ENCODE data around the gene MATK.

The MATK gene

DNA sequence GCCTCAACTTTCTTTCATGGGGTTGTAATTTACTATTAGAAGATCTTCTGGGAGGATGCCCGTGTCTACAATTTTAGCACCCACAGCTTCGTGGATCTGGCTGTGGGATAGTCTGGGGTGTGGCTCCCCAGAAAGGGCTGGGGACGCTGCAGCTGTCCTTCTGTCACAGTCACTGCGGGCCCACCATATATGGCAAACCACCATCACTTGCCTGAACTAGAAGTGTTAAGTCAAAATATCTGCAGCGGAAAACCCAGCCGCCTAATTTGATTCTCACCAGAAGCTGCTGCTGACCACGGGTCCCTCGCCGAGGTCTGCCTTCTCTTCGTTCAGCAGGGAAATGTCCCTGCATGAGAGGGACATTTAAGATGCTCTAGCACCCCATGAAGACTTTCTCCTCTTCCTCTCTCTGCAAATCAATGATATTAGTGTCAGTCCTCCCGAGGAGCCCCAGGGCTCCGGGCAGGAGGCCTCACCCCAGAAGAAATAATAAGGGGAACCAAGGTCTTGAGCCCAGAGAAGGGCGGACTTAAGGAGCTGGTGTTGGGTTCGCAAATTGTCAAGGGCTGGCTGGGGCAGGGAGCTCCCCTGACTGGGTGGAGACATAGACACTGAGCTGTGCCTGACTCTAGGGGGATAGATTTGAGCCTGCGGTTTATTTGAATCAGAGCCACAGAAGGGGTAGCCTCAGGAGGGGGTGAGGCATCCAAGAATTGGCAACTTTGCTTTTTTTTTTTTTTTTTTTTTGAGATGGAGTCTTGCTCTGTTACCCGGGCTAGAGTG is 3.0 kb upstream of the MATK start:
- DNase-seq (ENCODE audit: low read depth): no peak

DNA sequence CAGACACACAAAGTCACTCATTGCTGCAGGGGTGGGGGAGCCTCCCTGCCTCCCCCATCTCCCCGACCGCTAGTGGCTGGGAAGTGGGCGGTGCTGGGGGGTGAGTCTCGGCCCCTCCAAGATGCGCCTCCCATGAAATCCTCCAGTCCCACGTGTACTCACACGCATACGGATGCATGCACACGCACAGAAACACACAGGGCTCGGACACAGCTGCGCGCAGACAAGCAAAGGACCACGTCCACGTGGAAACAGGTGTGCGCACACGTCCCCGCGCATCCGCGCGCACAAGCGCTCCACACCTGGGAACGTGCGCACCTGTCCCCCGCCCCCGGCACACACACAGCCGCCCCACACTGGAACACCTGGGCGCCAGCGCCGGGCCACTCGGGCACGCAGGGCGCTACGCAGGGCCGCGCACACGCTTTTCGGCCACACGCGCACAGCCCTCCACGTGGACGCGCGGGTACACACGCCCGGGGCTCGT is 687 bp downstream of the MATK start:
- no peak for DNase-seq (ENCODE audit: low read depth)

DNA sequence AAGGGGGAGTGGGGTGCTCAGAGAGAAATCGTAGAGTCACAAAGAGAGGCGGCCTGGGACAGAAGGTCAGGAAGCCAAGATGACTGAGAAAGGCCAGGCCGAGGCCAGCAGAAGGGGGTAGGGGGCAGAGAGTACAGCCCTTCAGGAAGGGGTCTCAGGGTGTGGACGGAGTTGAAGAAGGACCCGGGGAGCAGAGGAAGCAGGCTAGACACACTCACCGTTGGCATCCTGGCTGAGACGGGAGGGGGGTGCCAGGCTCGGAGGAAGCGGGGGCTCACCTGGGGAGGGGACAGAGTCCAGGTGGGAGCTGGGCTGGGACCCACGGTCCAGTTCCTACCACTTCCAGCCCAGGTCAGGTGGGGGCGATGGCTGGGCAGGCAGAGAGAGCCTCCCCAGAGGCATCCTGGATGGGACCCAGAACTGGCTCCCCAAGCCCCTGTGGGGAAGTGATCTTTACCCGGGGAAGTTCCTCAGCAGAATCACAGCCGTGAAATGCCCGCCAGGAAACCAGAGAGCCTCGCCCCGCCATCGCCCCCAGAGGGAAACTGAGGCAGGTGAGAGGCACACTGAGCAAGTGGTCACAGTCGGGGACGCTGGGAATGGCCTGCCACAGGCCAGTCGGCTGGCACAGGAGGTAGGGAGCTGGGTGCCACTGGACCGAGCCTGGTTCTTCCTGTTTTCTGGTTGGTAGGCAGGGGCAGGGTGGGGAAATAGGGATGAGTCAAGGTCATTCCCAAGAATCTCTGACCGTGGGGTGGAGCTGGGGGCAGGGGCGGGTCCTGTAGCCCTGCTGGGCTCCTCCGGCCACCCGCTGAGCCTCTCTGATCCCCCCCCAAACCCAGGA is 1.4 kb downstream of the MATK start:
- no peak for DNase-seq (ENCODE audit: low read depth)

DNA sequence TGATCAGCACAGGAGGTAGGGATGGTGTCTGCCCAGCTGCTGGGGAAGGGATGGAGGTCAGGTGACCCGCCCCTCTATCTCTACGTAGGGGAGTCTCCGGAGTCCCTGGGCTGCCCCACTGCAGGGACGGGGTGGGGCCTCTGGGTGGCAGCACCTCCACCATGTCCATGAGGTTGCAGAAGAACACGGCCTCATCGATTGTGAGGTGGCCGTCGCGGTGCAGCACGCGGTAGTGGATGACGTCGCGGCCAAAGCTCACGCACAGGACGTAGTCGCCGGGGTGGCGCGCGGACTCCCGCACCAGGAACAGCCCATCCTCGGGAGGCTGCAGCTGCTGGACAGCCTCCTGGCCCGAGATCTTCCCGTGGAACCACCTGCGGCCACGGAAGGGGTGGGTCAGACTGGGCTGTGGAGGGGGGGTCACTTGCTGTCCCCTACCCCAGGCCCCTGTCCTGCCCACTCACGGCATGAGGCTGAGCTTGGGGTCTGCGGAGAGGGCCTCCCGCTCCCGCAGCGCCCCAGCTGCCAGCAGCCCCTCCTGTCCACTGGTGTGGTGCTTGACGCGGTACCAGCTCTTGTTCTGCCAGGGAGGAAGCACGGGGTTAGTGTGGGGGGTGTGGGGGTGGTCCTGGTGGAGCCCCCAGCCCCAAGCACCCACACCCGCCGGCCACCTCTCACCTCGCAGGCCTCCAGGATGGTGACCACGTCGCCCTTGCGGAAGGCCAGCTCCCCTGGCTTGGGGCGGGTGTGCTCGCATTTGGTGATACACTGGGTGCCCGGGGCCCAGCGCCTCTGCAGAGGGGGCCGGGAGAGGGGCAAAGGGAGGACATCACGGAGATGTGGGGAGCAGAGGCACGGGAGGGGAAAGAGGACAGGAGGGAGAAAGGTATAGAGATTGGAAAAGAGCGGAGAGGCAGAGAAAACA is 2.3 kb downstream of the MATK start:
- no peak for DNase-seq (ENCODE audit: low read depth)

DNA sequence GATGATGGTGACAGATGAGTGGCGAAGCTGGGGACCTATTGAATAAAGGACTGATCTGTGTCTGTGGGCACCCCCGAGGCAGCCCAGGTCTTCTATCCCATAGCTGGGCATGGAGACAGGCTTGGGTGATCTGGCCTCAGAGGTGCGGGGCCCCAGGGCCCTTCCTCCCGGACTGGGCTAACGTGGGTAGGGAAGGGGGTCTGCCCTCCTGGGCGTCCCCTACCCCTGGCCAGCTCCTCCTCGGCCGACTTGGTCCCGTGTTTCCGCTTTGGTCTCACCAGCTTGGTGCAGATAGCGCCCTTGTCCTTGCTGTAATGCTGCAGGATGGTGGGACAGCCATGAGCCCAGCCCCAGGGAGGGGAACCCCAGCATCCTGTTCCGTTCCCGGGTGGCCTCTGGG is 3.3 kb downstream of the MATK start:
- no peak for DNase-seq (ENCODE audit: low read depth)

DNA sequence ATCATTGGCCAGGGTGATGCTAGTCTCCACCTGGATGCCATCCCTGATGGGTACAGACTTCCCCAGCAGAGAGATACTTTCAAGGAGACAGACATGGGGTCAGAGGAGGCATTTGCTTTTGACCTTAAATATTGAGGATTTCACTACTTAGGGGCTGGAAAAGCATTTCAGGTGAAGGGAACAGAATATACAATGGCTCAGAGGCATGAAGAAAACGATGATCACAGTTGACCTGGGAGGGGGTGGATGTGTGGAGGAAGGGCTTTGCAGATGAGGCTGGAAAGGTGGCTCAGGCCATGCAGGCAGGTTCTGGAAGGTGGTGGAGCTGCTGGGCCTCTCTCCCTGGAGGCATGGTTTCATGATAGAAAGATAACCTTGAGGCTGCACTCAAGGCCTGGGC is 3.9 kb downstream of the MATK start:
- no peak for DNase-seq (ENCODE audit: low read depth)

DNA sequence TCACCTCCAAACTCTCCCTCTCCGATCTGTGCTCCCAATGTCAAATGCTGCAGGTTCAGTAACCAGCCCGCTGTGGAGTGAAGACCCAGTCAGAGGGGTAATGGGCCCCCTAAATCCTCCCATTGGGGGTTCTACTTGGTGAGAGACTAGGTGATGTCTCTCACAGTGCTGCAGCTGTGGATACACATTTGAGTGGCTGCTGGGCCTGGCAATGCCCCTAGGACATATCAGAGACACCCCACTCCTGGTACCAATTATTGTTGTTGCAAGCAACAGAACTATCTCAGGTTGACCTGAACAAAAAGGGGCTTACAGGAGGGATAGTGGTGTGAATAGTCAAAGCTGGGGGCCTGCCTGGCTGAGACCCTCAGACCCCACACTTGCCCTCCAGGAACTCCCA is 4.6 kb downstream of the MATK start:
- DNase-seq (ENCODE audit: low read depth): no peak

DNA sequence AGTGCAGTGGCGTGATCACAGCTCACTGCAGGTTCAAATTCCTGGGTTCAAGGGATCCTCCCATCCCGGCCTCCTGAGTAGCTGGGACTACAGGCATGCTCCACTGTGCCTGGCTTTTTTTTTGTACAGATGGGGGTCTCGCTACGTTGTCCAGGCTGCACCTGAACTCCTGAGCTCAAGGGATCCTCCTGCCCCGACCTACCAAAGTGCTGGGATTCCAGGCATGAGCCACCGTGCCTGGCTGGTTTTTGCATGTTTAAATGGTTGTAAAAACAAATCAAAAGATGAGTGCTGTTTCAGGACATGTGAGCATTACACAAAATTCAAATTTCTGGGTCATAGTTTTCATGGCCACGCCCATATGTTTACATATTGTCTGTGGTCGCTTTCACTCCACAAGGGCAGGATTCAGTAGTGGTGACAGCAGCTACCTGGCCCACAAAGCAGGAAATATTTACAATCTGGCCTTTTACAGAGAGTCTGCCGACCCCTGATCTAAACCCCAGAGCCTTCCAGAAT is 5.3 kb downstream of the MATK start:
- DNase-seq (ENCODE audit: low read depth): no peak

DNA sequence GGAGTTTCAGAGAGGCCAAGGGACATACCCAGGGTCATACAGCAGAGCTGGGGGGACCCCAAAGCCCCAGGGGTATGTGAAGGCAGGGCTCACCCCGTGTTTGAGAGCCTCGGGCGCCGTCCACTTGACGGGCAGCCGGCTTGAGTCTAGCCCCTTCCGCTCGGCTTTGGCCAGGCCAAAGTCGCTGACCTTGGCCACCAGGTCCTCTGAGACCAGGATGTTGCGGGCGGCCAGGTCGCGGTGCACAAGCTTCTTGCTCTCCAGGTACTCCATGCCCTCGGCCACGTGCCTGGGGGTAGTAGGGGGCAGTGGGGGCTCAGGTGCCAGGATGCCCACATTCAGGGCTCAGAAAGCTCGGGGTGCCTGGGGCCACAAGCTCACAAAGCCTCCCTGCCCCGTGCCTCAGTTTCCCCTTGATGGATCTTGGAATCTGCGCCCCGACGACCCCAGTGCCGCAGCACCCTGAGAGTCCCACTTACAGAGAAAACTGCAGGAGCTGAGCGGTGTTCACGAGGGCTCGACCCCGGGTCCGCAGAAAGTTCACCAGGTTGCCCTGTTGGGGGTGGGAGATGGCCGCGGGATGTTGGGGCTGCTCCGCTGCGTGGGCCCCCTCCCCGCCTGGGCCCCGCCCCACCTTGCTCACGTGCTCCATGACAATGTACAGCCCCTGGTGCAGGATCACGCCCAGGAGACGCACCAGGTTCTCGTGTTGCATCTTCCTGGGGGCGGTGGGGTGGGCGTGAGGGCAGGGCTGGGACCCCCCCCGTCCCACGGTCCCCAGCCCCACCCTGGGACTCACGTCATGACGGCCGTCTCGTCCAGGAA is 7.1 kb downstream of the MATK start:
- DNase-seq (ENCODE audit: low read depth): no peak

DNA sequence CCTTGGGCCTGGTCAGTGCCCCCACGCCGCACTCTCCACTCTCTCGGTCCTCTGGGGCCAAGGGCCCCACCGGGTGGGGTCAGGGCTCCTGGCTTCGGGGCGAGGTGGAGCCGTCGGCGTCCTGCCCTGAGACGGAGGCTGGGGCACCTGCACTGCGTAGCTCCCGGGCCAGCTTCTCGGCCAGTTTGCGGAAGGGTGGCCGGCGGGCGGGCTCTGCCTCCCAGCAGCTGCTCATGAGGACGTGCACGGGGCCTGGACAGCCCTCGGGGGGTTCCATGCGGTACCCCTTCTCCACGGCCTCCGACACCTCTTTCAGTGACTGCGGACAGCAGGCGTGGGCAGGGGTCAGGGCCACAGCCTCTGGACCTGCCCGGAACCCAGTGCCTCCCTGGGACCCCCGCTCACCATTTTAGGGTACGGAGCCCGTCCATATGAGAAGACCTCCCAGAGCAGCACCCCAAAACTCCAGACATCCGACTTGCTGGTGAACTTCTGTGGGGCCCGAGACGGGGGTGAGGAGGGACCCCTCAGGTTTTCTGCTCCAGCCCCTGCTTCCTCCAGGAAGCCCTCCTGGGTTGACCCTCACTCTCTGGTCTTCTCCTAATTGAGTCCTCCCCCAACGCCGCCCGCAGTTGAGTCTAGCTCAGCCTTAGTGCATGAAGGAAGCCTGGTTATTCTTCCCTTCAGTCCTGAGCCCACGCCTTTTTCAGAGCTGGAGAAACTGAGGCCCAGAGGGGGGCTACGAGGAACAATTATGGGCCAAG is 7.9 kb downstream of the MATK start:
- no peak for DNase-seq (ENCODE audit: low read depth)

DNA sequence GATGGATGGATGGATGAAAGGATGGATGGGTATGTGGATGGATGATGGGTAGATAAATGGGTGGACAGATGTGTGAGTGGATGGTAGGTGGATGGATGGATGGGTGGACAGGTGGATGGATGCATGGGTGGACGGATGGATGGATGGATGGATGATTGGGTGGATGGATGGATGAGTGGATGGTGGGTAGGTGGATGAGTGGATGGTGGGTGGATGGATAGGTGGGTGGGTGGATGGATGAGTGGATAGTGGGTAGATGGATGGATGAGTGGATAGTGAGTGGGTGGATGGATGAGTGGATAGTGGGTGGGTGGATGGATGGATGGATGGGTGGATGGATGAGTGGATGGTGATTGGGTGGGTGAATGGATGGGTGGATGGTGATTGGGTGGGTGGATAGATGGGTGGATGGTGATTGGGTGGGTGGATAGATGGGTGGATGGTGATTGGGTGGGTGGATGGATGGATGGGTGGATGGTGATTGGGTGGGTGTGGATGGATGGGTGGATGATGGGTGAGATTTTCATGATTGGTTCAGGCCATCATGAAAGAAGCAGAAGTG is 9.6 kb downstream of the MATK start:
- no peak for DNase-seq (ENCODE audit: low read depth)

DNA sequence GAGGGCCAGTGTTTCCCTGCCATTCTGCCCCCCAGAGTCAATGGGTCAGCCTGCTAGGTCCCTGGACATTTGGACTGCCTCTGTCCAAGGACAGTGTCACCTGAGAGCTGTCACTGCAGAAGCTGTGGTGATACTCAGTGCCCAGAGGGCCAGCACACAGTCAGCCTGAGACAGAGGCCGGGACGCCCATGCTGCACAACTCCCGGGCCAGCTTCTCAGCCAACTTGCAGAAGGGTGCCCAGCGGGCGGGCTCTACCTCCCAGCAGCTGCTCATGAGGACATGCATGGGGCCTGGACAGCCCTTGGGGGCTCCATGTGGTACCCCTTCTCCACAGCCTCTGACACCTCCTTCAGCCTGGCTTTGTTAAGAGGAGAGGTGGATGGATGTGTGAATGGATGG is 10.3 kb downstream of the MATK start:
- DNase-seq (ENCODE audit: low read depth): no peak

DNA sequence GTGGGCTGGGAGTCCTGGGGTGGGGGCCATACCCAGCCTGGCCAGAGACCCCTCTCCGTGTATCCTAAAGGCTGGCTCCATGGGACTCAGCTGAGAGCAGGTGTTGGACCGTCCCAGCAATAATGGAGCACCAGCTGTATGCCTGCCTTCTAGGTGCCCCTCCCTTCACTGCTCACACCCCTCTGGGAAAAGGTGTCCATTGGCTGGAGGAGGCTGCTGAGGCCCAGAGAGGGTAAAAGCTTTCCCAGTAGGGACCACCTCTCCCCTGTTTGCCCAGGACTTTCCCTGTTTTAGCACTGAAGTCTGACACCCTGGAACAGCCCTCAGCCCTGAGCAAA is 10.8 kb downstream of the MATK start:
- DNase-seq (ENCODE audit: low read depth): no peak

DNA sequence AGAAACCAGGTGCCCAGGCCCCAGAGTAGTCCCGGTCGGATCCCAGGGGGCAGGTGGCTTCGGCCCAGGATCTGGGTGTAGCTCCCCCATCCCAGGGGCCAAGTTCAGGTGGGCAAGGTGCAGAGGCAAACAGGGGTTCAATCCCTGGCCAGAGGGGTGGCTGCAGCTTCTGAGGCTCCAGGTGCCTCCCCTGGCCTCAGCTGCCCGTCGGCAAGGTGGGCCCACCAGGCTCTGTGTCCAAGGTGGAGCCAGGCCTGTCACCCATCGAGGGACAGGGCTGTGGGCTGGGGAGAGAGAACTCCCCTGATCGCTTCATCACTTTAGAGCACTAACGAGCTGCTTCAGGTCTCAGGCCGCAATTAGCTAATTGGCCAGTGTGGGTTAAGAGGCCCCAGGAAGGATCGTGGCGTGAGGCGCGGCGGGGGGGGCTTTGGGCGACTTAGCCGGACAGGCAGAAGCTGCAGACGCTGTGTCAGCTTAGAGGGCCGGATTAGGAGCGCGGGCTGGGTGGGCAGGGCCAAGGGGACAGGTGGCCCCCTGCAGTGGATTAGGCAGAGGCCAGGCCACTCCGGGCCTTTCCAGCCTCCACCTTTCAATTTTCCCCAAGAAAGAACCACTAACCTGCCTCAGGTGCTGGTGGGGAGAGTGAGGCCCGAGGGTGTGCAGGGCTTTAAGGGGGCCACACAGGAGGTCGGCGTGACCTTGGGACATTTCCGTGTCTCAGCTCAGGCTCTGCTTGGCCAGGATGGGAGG is 11.4 kb downstream of the MATK start:
- no peak for DNase-seq (ENCODE audit: low read depth)

DNA sequence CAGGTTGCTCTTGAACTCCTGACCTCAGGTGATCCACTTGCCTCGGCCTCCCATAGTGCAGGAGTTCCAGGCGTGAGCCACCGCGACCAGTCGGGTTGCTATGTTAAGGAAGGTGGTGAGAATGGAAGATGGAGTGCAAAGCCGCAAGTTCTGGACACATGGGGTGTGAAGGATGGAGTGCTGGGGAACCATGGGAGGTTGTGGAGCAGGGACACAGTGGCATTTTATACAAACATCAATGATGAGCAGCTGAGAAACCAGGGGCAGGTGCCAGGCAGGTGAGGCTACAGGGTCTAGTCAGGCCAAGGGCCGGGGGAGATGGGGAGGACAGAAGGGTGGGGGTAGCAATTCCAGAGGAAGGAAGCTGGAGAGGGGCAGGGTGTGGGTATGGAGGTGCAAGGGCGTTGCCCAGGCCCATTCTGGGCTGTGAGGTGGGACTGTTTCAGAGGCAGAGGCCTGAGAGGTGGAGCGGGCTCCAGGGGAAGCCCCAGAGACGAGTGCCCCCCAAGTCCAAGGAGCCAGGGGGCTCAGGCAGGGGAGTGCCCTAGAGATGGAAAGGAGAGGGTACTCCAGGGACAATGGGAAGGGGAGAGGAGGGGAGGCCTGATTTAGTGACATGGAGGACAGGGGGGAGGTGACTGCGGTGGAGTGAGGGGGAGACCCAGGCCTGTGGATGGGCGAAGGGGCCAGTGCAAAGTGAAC is 12.2 kb downstream of the MATK start:
- no peak for DNase-seq (ENCODE audit: low read depth)

DNA sequence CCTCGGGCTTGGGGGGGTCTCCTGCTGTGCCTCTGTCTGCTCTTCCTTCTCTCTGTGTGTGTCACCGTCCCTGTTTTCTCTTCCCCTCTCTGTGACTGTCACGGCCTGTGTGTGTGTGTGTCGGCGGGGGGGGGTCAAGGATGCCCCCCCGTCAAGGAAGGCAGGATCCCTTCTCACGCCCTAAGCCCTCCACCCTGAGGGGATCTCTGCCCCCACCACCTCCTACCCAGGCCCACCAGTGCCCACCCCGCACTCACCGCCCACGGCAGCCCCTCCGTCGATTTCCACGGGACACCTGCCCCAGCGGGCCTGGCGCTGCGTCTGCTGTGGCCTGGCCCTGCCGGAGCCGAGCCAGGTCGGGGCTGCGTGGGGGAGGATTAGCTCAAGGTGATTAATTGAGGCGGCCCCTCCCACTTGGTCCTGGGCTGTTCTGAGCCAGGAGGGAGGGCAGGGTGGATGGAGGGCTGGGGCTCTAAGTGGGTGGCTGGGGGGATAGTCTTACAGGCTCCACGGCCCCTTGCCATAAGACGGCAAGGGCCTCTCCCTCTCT is 14.2 kb downstream of the MATK start, which contains the start of gene RAX2:
RAX2 (minus strand) TSS at position 323 of the 550 bp plus-strand sequence. CDS start 486 bp downstream, outside the sequence.
- DNase-seq (ENCODE audit: low read depth): no peak

DNA sequence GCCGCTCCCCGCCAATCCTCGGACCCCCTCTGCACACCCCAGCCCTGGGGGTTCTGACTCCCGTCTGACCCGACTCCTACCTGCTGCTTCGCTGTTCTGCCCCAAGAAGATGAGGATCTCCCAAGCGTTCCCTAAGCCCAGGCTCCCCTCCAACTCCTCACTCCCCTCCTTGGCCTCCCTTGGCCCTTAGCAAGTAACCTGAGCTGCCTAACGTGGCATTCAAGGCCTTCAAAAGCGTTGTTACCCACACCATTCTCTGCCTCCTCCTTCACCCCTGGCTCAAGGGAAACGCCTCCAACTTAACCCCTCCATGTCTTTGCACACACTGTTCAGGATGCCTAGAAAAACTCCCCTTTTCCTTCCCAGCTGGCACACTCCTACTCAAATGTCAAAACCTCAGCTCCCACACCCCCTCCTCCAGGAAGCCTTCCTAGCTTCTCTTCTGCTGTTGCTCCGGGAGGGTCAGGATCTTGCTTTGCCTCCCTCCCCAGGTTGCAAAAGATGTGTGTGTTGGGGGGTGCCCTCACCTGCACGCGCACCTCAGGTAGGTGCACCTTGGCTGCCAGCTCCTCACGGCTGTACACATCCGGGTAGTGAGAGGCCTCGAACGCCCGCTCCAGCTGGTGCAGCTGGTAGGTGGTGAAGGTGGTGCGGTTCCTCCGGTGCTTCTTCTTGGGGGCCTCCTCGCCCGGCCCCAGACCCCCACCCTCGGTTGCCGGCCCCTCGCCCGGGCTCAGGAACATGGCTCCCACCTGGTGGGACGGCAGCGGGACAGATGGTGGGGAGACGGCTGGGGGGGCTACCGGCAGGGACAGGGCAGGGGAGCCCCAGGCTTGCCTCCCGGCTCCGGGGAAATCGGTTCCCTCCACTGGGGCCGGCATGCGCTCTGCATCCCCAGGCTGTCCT is 14.9 kb downstream of the MATK start:
- DNase-seq (ENCODE audit: low read depth): no peak

All from CMK (cell line).